ENCODE measurements around the gene CHD5.

Gene CHD5

DNA sequence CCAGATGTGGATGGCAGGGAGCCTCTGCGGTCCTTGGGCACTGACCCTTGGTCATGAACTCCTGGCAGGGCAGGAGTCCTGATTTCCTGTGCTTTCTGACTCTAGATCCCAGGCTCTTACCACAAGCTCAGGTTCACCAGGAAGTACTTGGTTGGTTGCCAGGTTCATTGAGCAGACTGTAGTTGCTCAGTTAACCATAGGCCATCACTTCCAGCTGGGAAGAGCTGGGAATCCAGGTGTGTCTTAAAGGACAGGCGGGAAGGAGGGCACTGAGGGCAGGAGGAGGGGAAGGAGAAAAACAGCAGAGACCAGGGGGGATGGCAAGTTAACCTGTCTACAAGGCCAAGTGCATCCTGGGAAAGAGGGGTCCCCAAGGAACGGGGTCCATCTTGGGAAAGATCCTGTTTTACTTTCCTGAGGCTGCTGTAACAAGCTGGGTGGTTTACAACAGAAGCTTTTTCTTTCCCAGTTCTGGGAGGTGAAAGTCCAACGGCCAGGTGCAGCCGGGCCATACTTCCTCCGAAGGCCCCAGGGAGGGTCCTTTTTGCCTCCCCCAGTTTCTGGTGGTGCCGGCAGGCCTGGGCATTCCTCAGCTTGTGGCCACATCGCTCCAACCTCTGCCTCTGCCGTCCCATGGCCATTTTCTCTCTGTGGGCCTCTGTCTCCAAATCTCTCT lies 122.8 kb downstream of the CHD5 start:
- no peak for DNase-seq (ENCODE audit: low read depth)

DNA sequence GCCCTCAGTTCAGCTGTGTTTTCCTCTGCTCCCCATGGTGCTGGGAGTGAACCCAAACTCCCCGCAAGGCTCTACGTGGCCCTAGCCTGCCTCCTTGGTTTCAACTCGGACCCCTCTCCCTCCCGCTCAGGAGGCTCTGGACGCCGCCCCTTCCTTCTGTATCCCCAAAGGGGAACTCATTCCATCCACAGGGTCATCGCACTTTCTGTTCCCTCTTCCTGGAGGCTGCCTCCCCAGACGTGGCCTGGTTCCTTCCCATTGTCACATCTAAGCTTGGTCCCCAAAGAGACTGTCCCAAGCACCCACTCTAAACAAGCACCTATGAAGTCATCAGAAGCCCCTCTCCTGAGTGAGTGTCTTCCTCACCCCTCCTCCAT lies 123.6 kb downstream of the CHD5 start:
- no peak for DNase-seq (ENCODE audit: low read depth)

GRCh38 chr1:6054596-6054995 lies 125.5 kb downstream of the CHD5 start:
- DNase-seq (ENCODE audit: low read depth), result no peak

- no peak for DNase-seq (ENCODE audit: low read depth)
Measured at GRCh38 chr1:6053206-6053546, 126.9 kb downstream of the CHD5 start.

DNA sequence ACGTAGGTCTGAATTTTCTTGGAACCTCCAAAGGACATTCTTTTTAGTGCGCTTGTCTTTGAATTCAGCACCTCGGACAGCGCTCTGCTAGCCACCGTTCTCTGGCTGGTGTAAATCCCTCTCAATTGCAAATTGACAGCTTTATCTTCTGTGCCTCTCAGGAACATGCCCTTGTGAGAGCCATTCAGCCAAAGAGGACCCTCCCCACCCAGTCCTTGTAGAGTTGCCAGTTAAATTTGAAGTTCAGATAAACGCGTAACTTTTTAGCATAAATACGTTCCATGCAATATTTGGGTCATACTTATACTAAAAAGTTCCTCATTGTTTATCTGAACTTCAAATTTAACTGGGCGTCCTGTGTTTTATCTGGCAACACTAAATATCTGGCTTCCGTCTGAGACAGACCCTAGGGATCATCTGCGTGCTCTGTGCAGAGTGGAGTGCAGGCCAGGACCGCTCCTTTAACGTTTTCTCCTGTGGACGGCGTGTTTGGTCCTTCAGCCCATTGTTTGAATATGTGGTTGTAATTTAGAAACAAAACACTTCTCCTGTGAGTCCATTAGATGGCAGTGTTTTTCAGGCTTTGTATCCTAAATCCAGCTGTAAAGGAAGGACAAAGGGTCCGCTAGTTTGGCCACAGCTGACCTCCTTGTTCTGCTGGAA lies 127.4 kb downstream of the CHD5 start:
- DNase-seq (ENCODE audit: low read depth), result no peak

Data from CMK (cell line).